NCI-H1436 treated with DMSO at 0.1 percent for 48 hours (cell line): Measurements from ENCODE around the gene ZSCAN12.
A peak's percentile ranks its signal among the peaks of the same experiment; 100 is the strongest.
"Not testable (repeated sequence)": the region's sequence is repeated elsewhere in the genome, so short reads cannot be mapped to it uniquely, and the experiment has no call there.

Experiments
- DNase-seq: peaks from one replicate; lab custom pipeline; 2025; lab: John Stamatoyannopoulos, UW

ZSCAN12 gene

GRCh38 chr6:28399350-28400121 is at the start of gene ZSCAN12:
ZSCAN12 (minus strand) TSS chr6:28399747; CDS start chr6:28398405, 1,342 bp downstream.
- DNase-seq: peak; percentile 52

- DNase-seq: no peak
Observed at GRCh38 chr6:28449056-28449455, 49.5 kb upstream of the ZSCAN12 start.

GRCh38 chr6:28447512-28447906 is 48.0 kb upstream of the ZSCAN12 start:
- not testable (repeated sequence) for DNase-seq

GRCh38 chr6:28446818-28447511 is 47.4 kb upstream of the ZSCAN12 start:
- no peak for DNase-seq

GRCh38 chr6:28444759-28445158 is 45.2 kb upstream of the ZSCAN12 start:
- not testable (repeated sequence) for DNase-seq

- peak; percentile 48 for DNase-seq
Observed at GRCh38 chr6:28443112-28443773, 43.7 kb upstream of the ZSCAN12 start, which contains the start of gene ZSCAN23. ZSCAN23 (minus strand) TSS chr6:28443491; CDS start chr6:28436266, 7,225 bp downstream.

- DNase-seq: no peak
Observed at GRCh38 chr6:28442586-28442985, 43.0 kb upstream of the ZSCAN12 start.

GRCh38 chr6:28436404-28436803 is 36.9 kb upstream of the ZSCAN12 start:
- no peak for DNase-seq

- DNase-seq: no peak
Observed at GRCh38 chr6:28433119-28433518, 33.6 kb upstream of the ZSCAN12 start.

- DNase-seq: no peak
Observed at GRCh38 chr6:28429781-28430180, 30.2 kb upstream of the ZSCAN12 start.

GRCh38 chr6:28425944-28426541 is 26.5 kb upstream of the ZSCAN12 start:
- no peak for DNase-seq

GRCh38 chr6:28424163-28424562 is 24.6 kb upstream of the ZSCAN12 start:
- no peak for DNase-seq

GRCh38 chr6:28423546-28423945 is 24.0 kb upstream of the ZSCAN12 start:
- DNase-seq: no peak

GRCh38 chr6:28413681-28414080 is 14.1 kb upstream of the ZSCAN12 start:
- DNase-seq: no peak

GRCh38 chr6:28410767-28411166 is 11.2 kb upstream of the ZSCAN12 start:
- no peak for DNase-seq

- DNase-seq: no peak
Observed at GRCh38 chr6:28408076-28408802, 8.7 kb upstream of the ZSCAN12 start.

GRCh38 chr6:28407401-28407800 is 7.9 kb upstream of the ZSCAN12 start:
- DNase-seq: no peak

GRCh38 chr6:28403923-28404322 is 4.4 kb upstream of the ZSCAN12 start:
- not testable (repeated sequence) for DNase-seq

GRCh38 chr6:28402197-28402596 is 2.6 kb upstream of the ZSCAN12 start:
- no peak for DNase-seq

- no peak for DNase-seq
Observed at GRCh38 chr6:28401172-28401571, 1.6 kb upstream of the ZSCAN12 start.

- DNase-seq: no peak
Observed at GRCh38 chr6:28400122-28400451, 540 bp upstream of the ZSCAN12 start.

GRCh38 chr6:28395918-28396317 is 3.6 kb downstream of the ZSCAN12 start:
- DNase-seq: no peak
